HuH-7.5 (cell line): ENCODE measurements around the gene DAPK1.
"Not testable (repeated sequence)": the region's sequence is repeated elsewhere in the genome, so short reads cannot be mapped to it uniquely, and the experiment has no call there.

ENCODE experiments used
- DNase-seq: peaks from one replicate; pipeline ENCODE4 v3.0.0; 2011; ENCODE audit warnings: low spot score

Gene DAPK1

GRCh38 chr9:87498046-87498810 is 561 bp downstream of the DAPK1 start:
- DNase-seq: peak; percentile 73

DNA sequence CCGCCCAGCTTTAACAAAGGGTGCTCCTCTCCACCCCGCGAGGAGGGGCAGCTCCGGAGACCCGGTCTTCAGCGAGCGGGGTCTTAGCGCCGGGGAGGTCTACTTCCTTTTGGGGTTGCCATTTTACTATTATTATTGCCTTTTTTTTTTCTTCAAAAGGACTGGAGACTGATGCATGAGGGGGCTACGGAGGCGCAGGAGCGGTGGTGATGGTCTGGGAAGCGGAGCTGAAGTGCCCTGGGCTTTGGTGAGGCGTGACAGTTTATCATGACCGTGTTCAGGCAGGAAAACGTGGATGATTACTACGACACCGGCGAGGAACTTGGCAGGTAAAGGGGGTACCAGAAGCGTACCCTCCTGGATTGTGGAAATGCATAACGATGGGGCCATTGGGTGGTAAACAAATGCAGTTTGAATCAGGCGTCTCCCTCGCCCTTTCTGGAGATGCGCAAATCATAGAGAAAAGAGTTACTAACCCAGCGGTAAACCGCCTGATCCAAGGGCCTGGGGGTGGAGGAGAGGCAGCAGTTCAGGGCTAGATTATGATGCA is 1.2 kb downstream of the DAPK1 start:
- no peak for DNase-seq

- no peak for DNase-seq
Measured at GRCh38 chr9:87499424-87500017, 1.9 kb downstream of the DAPK1 start.

GRCh38 chr9:87500491-87501270 is 3.0 kb downstream of the DAPK1 start:
- DNase-seq: no peak

- not testable (repeated sequence) for DNase-seq
Measured at GRCh38 chr9:87501271-87501656, 3.6 kb downstream of the DAPK1 start.

- no peak for DNase-seq
Measured at GRCh38 chr9:87501806-87502205, 4.1 kb downstream of the DAPK1 start.

GRCh38 chr9:87502391-87503221 is 4.9 kb downstream of the DAPK1 start:
- no peak for DNase-seq

GRCh38 chr9:87503430-87503829 is 5.8 kb downstream of the DAPK1 start:
- DNase-seq: no peak

- no peak for DNase-seq
Measured at GRCh38 chr9:87503927-87504326, 6.3 kb downstream of the DAPK1 start.

DNA sequence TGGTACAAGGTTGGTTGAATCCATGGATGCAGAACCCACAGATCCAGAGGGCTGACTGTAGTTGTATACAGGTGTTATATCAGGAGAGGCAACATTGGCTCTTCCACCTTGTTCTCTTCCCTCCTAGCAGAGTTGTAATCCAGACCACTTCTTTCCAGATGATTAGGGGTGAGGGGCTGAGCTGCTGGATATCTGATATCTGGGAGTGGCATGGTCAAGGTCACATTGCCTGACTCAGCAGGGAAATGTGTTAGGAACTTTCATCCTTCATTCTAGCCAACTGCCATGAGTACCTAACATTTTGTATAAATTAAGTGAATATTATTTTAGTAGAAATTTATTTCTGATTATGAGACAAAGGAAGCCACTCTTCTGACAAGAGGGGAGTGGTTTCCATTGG is 7.3 kb downstream of the DAPK1 start:
- DNase-seq: no peak

GRCh38 chr9:87505869-87506678 is 8.4 kb downstream of the DAPK1 start:
- DNase-seq: peak; percentile 61

GRCh38 chr9:87507576-87507975 is 9.9 kb downstream of the DAPK1 start:
- no peak for DNase-seq

GRCh38 chr9:87510252-87510683 is 12.6 kb downstream of the DAPK1 start:
- DNase-seq: no peak

- no peak for DNase-seq
Measured at GRCh38 chr9:87512311-87512710, 14.6 kb downstream of the DAPK1 start.

- DNase-seq: no peak
Measured at GRCh38 chr9:87513161-87513560, 15.5 kb downstream of the DAPK1 start.

GRCh38 chr9:87513880-87514535 is 16.3 kb downstream of the DAPK1 start:
- DNase-seq: no peak

DNA sequence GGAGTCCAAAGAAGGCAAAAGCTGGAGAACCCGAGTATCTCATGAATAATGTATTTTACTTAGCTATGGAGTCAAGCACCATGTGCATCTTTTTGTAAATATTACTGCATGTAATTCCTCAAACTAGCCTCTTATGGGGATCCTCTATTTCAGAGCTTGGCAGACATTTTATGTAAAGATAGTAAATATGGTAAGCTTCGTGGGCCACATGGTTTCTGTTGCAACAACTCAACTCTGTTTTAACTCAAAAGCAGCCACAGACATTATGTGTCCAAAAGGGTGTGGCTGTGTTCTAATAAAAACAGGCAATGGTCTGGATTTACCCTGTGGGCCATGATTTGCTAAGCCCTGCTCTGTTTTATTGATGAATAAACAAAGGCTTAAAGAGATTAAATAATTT is 17.3 kb downstream of the DAPK1 start:
- no peak for DNase-seq

DNA sequence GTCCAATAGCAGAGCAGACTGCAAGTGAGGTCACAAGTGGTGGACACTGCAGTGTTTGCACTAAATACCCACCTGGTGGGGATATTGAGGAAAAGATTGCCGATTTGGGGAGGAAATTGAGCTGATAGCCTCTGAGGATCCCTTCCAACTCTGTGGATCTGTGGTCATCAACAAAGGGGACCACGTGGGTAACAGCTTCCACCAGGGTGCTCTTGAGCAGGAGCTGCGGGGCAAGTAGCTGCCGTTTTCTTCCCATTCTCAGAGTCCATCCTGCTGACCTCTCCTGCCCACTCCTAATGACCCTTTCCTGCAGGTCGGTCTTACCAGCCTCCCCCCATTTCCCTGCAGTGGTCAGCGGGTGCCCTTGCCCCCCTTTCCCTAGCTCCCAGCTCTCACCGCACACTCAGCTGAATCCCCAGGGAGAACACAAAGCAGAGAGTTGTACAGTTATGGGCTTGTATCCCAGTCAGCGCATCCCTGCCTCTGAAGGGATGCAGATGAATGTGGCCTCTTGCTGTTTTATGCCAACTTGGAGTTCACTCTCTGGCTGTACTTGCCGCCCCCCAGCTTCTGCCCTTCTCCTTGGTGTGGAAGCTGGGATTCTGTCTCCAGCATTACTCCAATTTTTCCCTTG is 18.0 kb downstream of the DAPK1 start:
- DNase-seq: no peak

DNA sequence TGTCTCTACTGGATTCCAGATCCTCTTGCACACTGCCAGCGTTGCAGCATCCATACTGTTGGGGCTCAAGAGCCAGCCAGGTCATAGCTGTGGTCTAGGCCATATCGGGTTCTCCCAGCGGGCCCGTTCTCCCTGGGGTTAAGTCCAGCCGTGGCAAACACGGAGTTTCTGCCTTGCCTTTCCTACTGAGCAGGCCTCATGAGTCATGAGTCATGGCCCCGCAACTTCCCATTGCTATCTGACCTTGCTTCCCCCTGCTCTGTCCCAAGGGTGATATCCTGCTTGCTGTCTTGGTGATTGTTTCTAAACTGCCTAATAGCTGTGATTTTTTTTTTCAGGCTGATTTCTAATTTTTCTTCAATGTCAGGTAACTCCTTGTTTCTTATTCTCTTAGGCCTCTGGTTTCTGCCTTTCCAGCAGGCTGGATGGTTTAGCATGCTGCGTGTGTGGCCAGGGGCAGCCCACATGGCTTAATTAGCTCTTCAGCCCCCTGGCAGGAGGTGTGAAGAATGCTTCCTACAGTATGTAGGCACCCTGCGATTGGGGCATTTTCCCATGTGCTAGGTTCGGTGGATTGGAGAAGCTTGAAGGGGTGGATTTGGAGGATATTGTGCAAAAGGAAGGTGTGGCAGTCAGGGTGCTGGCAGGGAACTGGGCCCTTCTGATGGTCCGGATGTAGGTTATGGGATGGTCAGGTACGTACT is 18.7 kb downstream of the DAPK1 start:
- DNase-seq: no peak
